Keratinocyte (primary cell): ENCODE data around the gene NUMB.

Source experiments
- EZH2 ChIP-seq: IDR thresholded peaks from one replicate; pipeline ENCODE4 v1.6.1; 2012; ENCODE audit warnings: inconsistent platforms, mild to moderate bottlenecking, low read length, moderate library complexity
- TF ChIP-seq, protein P1 (sequence below), 3 experiments: IDR thresholded peaks in 1 of 3; conservative IDR thresholded peaks in 1 of 3; optimal IDR thresholded peaks in 1 of 3; 2 replicates in 2 of 3; 3 replicates in 1 of 3; pipeline versions ENCODE3 to v1.5.1; 2011; ENCODE audit warnings: low read length in 3 of 3, mild to moderate bottlenecking in 3 of 3, moderate library complexity in 2 of 3, control low read depth in 1 of 3, inconsistent platforms in 1 of 3; ENCODE audit not compliant: insufficient read depth in 2 of 3; ENCODE audit errors: extremely low read depth in 1 of 3

DNA sequence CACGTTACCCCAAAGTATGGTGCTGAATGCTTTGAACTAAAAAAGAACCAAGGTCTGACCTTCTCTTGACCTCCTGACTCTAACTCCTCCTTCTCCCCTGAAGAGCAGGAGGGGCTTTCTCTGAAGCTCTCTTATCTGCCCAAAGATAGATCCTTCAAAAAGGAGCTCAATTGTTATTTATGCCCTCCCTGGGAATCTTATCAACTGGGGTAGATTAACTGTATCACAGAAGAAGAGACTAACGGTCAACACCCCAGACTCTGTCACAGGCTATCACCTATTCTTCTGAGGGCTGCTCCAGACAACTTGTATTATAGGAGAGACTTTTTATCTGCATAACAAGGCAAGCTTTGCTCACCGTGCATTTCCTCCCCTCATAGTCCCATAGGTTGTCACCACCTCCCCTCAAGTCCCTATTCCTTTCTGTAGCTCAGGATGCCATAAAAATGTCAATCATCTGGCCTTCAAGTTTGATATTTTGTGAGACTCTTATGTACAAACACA, 134.4 kb downstream of the NUMB start:
- TF ChIP-seq, protein P1, sequence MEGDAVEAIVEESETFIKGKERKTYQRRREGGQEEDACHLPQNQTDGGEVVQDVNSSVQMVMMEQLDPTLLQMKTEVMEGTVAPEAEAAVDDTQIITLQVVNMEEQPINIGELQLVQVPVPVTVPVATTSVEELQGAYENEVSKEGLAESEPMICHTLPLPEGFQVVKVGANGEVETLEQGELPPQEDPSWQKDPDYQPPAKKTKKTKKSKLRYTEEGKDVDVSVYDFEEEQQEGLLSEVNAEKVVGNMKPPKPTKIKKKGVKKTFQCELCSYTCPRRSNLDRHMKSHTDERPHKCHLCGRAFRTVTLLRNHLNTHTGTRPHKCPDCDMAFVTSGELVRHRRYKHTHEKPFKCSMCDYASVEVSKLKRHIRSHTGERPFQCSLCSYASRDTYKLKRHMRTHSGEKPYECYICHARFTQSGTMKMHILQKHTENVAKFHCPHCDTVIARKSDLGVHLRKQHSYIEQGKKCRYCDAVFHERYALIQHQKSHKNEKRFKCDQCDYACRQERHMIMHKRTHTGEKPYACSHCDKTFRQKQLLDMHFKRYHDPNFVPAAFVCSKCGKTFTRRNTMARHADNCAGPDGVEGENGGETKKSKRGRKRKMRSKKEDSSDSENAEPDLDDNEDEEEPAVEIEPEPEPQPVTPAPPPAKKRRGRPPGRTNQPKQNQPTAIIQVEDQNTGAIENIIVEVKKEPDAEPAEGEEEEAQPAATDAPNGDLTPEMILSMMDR (optimal IDR thresholded peaks at IDR 0.05 in 1 of 3, IDR thresholded peaks at IDR 0.05 in 1 of 3, conservative IDR thresholded peaks at IDR 0.05 in 1 of 3; ENCODE audit: extremely low read depth in 1 of 3, insufficient read depth in 2 of 3, low read length in 3 of 3): no peak
- no peak for TF ChIP-seq EZH2
